ENCODE measurements around the gene SEC22A.

DNA sequence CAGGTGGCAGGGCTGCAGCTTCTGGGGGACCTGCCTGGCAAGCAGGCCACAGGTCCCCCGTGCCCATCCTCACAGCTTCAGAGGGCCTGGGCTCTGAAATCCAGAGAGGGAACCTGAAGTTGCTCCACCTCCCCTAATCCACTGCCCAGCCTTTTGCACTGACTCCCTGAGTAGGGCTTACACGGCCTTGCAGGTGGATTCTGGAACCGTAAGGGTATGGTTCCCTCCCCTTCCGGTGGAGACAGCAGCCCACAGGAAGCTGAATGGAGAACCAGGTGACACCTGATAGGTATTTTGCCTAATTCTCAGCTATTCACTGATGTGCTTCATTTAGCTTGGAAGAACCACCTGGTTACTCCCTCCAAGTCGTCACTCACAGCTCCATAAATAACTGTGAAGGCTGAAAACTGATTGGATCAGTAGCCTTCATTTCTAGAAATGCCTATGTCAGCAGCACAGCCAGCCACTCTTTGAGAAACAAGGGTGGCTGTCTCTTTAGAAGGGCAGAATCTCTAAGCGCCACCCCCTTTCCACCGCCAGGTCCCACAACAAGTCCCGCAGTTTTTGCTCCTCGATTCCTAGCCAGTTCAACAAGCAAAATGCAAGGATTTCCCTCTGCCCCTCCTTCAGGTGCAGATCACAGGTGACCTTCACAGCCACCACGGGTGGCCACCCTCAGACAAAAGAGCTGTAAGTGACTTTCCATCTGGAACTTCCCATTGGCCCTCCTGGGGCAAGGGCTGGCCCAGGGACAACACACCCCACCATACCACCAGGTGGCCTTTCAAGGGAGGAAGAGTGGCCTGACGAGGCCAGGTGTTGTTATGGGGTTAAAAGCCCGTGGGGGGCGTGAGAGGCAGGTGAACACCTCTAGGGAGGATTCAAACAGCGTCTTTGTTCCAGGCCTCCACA, 112.9 kb downstream of the SEC22A start:
- TF ChIP-seq, protein P1, sequence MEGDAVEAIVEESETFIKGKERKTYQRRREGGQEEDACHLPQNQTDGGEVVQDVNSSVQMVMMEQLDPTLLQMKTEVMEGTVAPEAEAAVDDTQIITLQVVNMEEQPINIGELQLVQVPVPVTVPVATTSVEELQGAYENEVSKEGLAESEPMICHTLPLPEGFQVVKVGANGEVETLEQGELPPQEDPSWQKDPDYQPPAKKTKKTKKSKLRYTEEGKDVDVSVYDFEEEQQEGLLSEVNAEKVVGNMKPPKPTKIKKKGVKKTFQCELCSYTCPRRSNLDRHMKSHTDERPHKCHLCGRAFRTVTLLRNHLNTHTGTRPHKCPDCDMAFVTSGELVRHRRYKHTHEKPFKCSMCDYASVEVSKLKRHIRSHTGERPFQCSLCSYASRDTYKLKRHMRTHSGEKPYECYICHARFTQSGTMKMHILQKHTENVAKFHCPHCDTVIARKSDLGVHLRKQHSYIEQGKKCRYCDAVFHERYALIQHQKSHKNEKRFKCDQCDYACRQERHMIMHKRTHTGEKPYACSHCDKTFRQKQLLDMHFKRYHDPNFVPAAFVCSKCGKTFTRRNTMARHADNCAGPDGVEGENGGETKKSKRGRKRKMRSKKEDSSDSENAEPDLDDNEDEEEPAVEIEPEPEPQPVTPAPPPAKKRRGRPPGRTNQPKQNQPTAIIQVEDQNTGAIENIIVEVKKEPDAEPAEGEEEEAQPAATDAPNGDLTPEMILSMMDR (IDR thresholded peaks at IDR 0.05; ENCODE audit: poor library complexity): no peak
- TF ChIP-seq EZH2 (IDR thresholded peaks at IDR 0.05; ENCODE audit: borderline replicate concordance) (no peak), EZH2phosphoT487 (IDR thresholded peaks at IDR 0.05; ENCODE audit: low read depth, severe bottlenecking, unreplicated experiment) (no peak)

Measured in hepatocyte (in vitro differentiated cells).